Sigmoid colon (tissue), 4 donors: ENCODE data around the gene NID1.

Source experiments
- POLR2A ChIP-seq, 2 donors: fragments of 450-650 bp; IDR thresholded peaks; one replicate each; pipeline ENCODE4 v1.6.1; 2016; ENCODE audit warnings: antibody characterized with exemption in 2 of 2, mild to moderate bottlenecking in 2 of 2, moderate library complexity in 2 of 2
- POLR2AphosphoS5 ChIP-seq, 4 donors: sonication (generic); formaldehyde crosslinking; IDR thresholded peaks; one replicate each; pipeline ENCODE4 v1.6.1; 2017; ENCODE audit warnings: antibody characterized with exemption in 4 of 4
- TF ChIP-seq, protein P1 (sequence below), 4 experiments: fragments of 450-650 bp in 3 of 4; fragments of 200-600 bp in 1 of 4; IDR thresholded peaks; one replicate each; pipeline ENCODE4 v1.5.1; 2016 to 2019; ENCODE audit warnings: antibody characterized with exemption in 4 of 4, mild to moderate bottlenecking in 3 of 4, moderate library complexity in 2 of 4

DNA sequence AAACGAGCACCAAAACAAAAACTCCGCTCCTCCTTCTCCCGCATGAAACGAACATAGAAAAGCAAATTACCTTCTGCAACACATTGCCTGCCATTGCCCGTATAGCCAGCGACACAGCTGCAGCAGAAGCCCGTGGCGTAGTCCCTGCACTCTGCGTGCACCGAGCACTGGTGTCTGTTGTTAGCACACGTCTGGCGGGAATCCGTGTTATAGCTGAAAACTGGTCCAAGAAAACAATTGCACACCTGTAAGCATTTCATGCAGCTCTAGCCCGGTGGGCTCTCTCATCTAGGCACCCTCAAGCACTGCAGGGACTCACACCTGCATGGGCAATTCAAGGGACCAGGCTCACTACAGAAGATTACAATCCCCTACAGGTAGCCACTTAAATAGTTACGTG lies 26.9 kb downstream of the NID1 start:
- TF ChIP-seq POLR2A (IDR thresholded peaks at IDR 0.05): no peak
- TF ChIP-seq POLR2AphosphoS5 (IDR thresholded peaks at IDR 0.05): no peak
- TF ChIP-seq, protein P1, sequence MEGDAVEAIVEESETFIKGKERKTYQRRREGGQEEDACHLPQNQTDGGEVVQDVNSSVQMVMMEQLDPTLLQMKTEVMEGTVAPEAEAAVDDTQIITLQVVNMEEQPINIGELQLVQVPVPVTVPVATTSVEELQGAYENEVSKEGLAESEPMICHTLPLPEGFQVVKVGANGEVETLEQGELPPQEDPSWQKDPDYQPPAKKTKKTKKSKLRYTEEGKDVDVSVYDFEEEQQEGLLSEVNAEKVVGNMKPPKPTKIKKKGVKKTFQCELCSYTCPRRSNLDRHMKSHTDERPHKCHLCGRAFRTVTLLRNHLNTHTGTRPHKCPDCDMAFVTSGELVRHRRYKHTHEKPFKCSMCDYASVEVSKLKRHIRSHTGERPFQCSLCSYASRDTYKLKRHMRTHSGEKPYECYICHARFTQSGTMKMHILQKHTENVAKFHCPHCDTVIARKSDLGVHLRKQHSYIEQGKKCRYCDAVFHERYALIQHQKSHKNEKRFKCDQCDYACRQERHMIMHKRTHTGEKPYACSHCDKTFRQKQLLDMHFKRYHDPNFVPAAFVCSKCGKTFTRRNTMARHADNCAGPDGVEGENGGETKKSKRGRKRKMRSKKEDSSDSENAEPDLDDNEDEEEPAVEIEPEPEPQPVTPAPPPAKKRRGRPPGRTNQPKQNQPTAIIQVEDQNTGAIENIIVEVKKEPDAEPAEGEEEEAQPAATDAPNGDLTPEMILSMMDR (IDR thresholded peaks at IDR 0.05): no peak
